Trophoblast cell (in vitro differentiated cells and primary cell): ENCODE measurements around the gene COLGALT1.

ENCODE experiments used
- DNase-seq, 2 donors: peaks; one replicate each; pipeline ENCODE4 v3.0.0-alpha.2; 2016
- H2AFZ ChIP-seq: 2 replicates; pipeline ENCODE4 v1.6.1; 2013; ENCODE audit warnings: low read length, moderate library complexity, mild to moderate bottlenecking; ENCODE audit not compliant: insufficient read depth, poor library complexity
- H2AK5ac ChIP-seq: 2 replicates; pipeline ENCODE4 v1.6.1; 2013; ENCODE audit warnings: mild to moderate bottlenecking, low read length
- H2BK120ac ChIP-seq: 2 replicates; pipeline ENCODE4 v1.6.1; 2013; ENCODE audit warnings: low read length, mild to moderate bottlenecking, moderate library complexity; ENCODE audit not compliant: insufficient read depth, poor library complexity
- H2BK12ac ChIP-seq: 2 replicates; pipeline ENCODE4 v1.6.1; 2013; ENCODE audit warnings: mild to moderate bottlenecking, low read length, moderate library complexity
- H2BK5ac ChIP-seq: 2 replicates; pipeline ENCODE4 v1.6.1; 2013; ENCODE audit warnings: low read length, low read depth, moderate library complexity, mild to moderate bottlenecking; ENCODE audit not compliant: poor library complexity
- H3K14ac ChIP-seq: 2 replicates; pipeline ENCODE4 v1.6.1; 2013; ENCODE audit warnings: mild to moderate bottlenecking, low read length
- H3K18ac ChIP-seq: 2 replicates; pipeline ENCODE4 v1.6.1; 2013; ENCODE audit warnings: mild to moderate bottlenecking, low read length
- H3K23ac ChIP-seq: 2 replicates; pipeline ENCODE4 v1.6.1; 2013; ENCODE audit warnings: low read length
- H3K27ac ChIP-seq: 2 replicates; pipeline ENCODE4 v1.5.1; 2013; ENCODE audit warnings: low read depth, mild to moderate bottlenecking, inconsistent platforms, low read length, moderate library complexity
- H3K27me3 ChIP-seq: 2 replicates; pipeline ENCODE4 v1.6.1; 2013; ENCODE audit warnings: inconsistent platforms, mild to moderate bottlenecking, low read length, moderate library complexity; ENCODE audit not compliant: insufficient read depth
- H3K36me3 ChIP-seq, 2 experiments: 1 replicate in 1 of 2; 2 replicates in 1 of 2; pipeline ENCODE4 v1.6.1; 2013; ENCODE audit warnings: low read length in 2 of 2, mild to moderate bottlenecking in 2 of 2, moderate library complexity in 1 of 2; ENCODE audit not compliant: insufficient read depth in 2 of 2, control insufficient read depth in 1 of 2
- H3K4ac ChIP-seq: 2 replicates; pipeline ENCODE4 v1.6.1; 2013; ENCODE audit warnings: low read depth, mild to moderate bottlenecking, low read length, moderate library complexity
- H3K4me1 ChIP-seq, 2 experiments: 1 replicate in 1 of 2; 2 replicates in 1 of 2; pipeline ENCODE4 v1.6.1; 2013; ENCODE audit warnings: low read length in 2 of 2, mild to moderate bottlenecking in 2 of 2, moderate library complexity in 1 of 2; ENCODE audit not compliant: insufficient read depth in 2 of 2, control insufficient read depth in 1 of 2
- H3K4me2 ChIP-seq: 2 replicates; pipeline ENCODE4 v1.6.1; 2013; ENCODE audit warnings: inconsistent platforms, mild to moderate bottlenecking, low read length, moderate library complexity
- H3K4me3 ChIP-seq: 2 replicates; pipeline ENCODE4 v1.5.1; 2013; ENCODE audit warnings: mild to moderate bottlenecking, low read depth, low read length, inconsistent platforms
- H3K79me1 ChIP-seq: one replicate; pipeline ENCODE4 v1.6.1; 2013; ENCODE audit warnings: low read length
- H3K79me2 ChIP-seq: 2 replicates; pipeline ENCODE4 v1.6.1; 2013; ENCODE audit warnings: low read length, mild to moderate bottlenecking; ENCODE audit not compliant: control insufficient read depth, insufficient read depth, poor library complexity
- H3K9ac ChIP-seq: 2 replicates; pipeline ENCODE4 v1.6.1; 2013; ENCODE audit warnings: mild to moderate bottlenecking, low read length
- H3K9me3 ChIP-seq: 2 replicates; pipeline ENCODE4 v1.6.1; 2013; ENCODE audit warnings: low read depth, mild to moderate bottlenecking, control low read depth, inconsistent platforms, low read length; ENCODE audit not compliant: insufficient read depth
- H4K12ac ChIP-seq: 2 replicates; pipeline ENCODE4 v1.6.1; 2013; ENCODE audit warnings: low read depth, mild to moderate bottlenecking, low read length, moderate library complexity
- H4K8ac ChIP-seq: 2 replicates; pipeline ENCODE4 v1.6.1; 2013; ENCODE audit warnings: low read depth, mild to moderate bottlenecking, low read length, moderate library complexity
- H4K91ac ChIP-seq: one replicate; pipeline ENCODE4 v1.6.1; 2013; ENCODE audit warnings: low read depth, mild to moderate bottlenecking, low read length, moderate library complexity
- WGBS: extraction: QIAGEN DNeasy Blood & Tissue Kit; methylation state at CpG from one replicate; pipeline ENCODE4 v1.1.7; 2013; ENCODE audit warnings: missing lambda C conversion rate; ENCODE audit not compliant: insufficient read length, insufficient coverage; ENCODE audit errors: extremely low coverage; 5-methylcytosine and 5-hydroxymethylcytosine counted together

COLGALT1 gene

GRCh38 chr19:17560205-17560595 lies 4.8 kb downstream of the COLGALT1 start:
- Histone ChIP-seq H3K4me2 (no peak overlapping the region), H3K4ac (no peak overlapping the region), H3K14ac (no peak overlapping the region), H3K9me3 (no peaks in the 10 kb centered on the region), H2BK5ac (no peak overlapping the region), H3K27me3 (no peaks in the 10 kb centered on the region), H3K23ac (no peak overlapping the region), H3K4me3 (no peak overlapping the region), H3K4me1 (peaks cover under 1 to 6% of the 10 kb centered on the region in 2 experiments), H3K79me1 (peaks cover 6% of the 10 kb centered on the region), H3K36me3 (peaks cover 17 to 20% of the 10 kb centered on the region in 2 experiments), H2AFZ (no peak overlapping the region), H2AK5ac (no peak overlapping the region), H4K12ac (no peak overlapping the region), H2BK12ac (no peak overlapping the region), H3K27ac (no peak overlapping the region), H4K8ac (no peak overlapping the region), H3K79me2 (peaks cover 4% of the 10 kb centered on the region), H2BK120ac (no peak overlapping the region), H4K91ac (no peak overlapping the region), H3K18ac (no peak overlapping the region), H3K9ac (no peak overlapping the region)
- DNase-seq, result peak; percentile 97
- WGBS, result no CpG with 5 or more reads among the region's 14 CpGs

DNA sequence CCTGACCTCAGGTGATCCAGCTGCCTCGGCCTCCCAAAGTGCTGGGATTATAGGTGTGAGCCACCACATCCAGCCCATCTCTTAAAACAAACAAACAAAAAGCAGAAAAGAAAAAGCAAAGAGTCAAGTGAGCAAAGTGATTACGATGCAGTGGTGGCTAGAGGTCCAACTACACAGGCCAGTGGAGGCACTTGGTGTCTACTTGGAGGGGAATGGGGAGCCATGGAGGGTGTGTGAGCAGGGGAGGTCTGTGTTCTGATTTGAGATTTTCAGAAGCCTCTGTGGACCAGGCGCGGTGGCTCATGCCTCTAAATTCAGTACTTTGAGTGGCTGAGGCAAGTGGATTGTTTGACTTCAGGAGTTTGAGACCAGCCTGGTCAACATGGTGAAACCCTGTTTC lies 6.6 kb downstream of the COLGALT1 start:
- Histone ChIP-seq H2BK12ac (no peak overlapping the region), H3K4ac (no peak overlapping the region), H3K36me3 (peaks cover 17 to 21% of the 10 kb centered on the region in 2 experiments), H3K27ac (no peak overlapping the region), H3K79me2 (no peaks in the 10 kb centered on the region), H4K8ac (no peak overlapping the region), H2BK120ac (no peak overlapping the region), H3K9ac (no peak overlapping the region), H4K12ac (no peak overlapping the region), H3K79me1 (no peaks in the 10 kb centered on the region), H3K18ac (no peak overlapping the region), H4K91ac (no peak overlapping the region), H3K4me1 (peaks cover 0 to 3% of the 10 kb centered on the region in 2 experiments), H3K23ac (no peak overlapping the region), H2AK5ac (no peak overlapping the region), H3K14ac (no peak overlapping the region), H2AFZ (no peak overlapping the region), H3K9me3 (no peaks in the 10 kb centered on the region), H3K27me3 (no peaks in the 10 kb centered on the region), H2BK5ac (no peak overlapping the region), H3K4me2 (no peak overlapping the region), H3K4me3 (no peak overlapping the region)
- WGBS, result no CpG with 5 or more reads among the region's 4 CpGs
- DNase-seq, result no peak

DNA sequence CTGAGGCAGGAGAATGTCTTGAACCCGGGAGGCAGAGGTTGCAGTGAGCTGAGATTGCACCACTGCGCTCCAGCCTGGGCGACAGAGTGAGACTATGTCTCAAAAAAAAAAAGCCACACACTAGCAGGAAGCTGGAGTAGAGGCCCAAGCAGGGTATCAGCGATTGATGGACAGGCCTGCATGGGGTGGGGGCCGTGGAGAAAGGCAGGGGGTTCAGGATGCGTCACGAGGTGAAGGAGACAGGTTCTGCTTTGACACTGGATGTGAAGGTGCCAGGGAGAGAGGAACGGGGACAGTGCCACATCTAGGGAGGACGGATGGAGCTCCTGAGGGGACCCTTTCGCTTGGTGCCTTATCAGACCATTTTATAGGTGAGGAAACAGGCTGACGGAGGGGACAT lies 7.1 kb downstream of the COLGALT1 start:
- H3K4me1 ChIP-seq, result peaks cover 0 to 3% of the 10 kb centered on the region in 2 experiments
- no peak for DNase-seq
- no peak overlapping the region for H2BK12ac ChIP-seq
- H3K9me3 ChIP-seq, result no peaks in the 10 kb centered on the region
- H3K4ac ChIP-seq, result no peak overlapping the region
- no peak overlapping the region for H2AFZ ChIP-seq
- no peak overlapping the region for H3K18ac ChIP-seq
- no peaks in the 10 kb centered on the region for H3K27me3 ChIP-seq
- no peak overlapping the region for H3K27ac ChIP-seq
- H3K9ac ChIP-seq, result no peak overlapping the region
- no peak overlapping the region for H2BK120ac ChIP-seq
- no CpG with 5 or more reads among the region's 11 CpGs for WGBS
- no peak overlapping the region for H2BK5ac ChIP-seq
- H3K4me2 ChIP-seq, result no peak overlapping the region
- H4K91ac ChIP-seq, result no peak overlapping the region
- H3K23ac ChIP-seq, result no peak overlapping the region
- H3K4me3 ChIP-seq, result no peak overlapping the region
- H4K8ac ChIP-seq, result no peak overlapping the region
- H4K12ac ChIP-seq, result peak overlapping the region; percentile 7
- peaks cover 21 to 22% of the 10 kb centered on the region in 2 experiments for H3K36me3 ChIP-seq
- no peaks in the 10 kb centered on the region for H3K79me2 ChIP-seq
- H3K14ac ChIP-seq, result no peak overlapping the region
- no peak overlapping the region for H2AK5ac ChIP-seq
- no peaks in the 10 kb centered on the region for H3K79me1 ChIP-seq

GRCh38 chr19:17564781-17565180 lies 9.3 kb downstream of the COLGALT1 start:
- Histone ChIP-seq H2AK5ac (no peak overlapping the region), H3K4me2 (no peak overlapping the region), H3K79me1 (no peaks in the 10 kb centered on the region), H3K9me3 (no peaks in the 10 kb centered on the region), H2BK120ac (no peak overlapping the region), H3K4me1 (peaks cover 0 to 3% of the 10 kb centered on the region in 2 experiments), H3K79me2 (no peaks in the 10 kb centered on the region), H4K12ac (no peak overlapping the region), H3K4me3 (no peak overlapping the region), H3K23ac (no peak overlapping the region), H3K9ac (no peak overlapping the region), H3K14ac (no peak overlapping the region), H4K8ac (no peak overlapping the region), H2AFZ (no peak overlapping the region), H3K27me3 (no peaks in the 10 kb centered on the region), H2BK5ac (no peak overlapping the region), H3K18ac (no peak overlapping the region), H2BK12ac (no peak overlapping the region), H3K27ac (no peak overlapping the region), H3K36me3 (peaks cover 29 to 31% of the 10 kb centered on the region in 2 experiments), H4K91ac (no peak overlapping the region), H3K4ac (no peak overlapping the region)
- no CpG with 5 or more reads among the region's 6 CpGs for WGBS
- DNase-seq, result no peak
